Measurements from ENCODE around the gene PAK1.

Gene PAK1

GRCh38 chr11:77421041-77421723, 52.7 kb downstream of the PAK1 start:
- Histone ChIP-seq H3K4me3 (no peak overlapping the region), H3K9ac (no peak overlapping the region), H3K4me1 (peaks cover 21 to 34% (median 27%) of the 10 kb centered on the region in 10 experiments), H3K27ac (no peak overlapping the region), H4K20me1 (no peaks in the 10 kb centered on the region), H3K36me3 (no peaks in the 10 kb centered on the region; a peak in 1 of 22 replicates), H3K9me3 (replicated peaks in 1 of 11) (no peaks in the 10 kb centered on the region), H3K27me3 (no peaks in the 10 kb centered on the region), H3K4me2 (peak overlapping the region in 8 of 11 experiments; percentile 4 to 39 (median 22); a peak in 9 of 22 replicates)
- TF ChIP-seq Cebpa-rat (IDR thresholded peaks at IDR 0.05): no peak

GRCh38 chr11:77418971-77419597, 54.8 kb downstream of the PAK1 start:
- H3K27me3 ChIP-seq: no peaks in the 10 kb centered on the region
- no peaks in the 10 kb centered on the region for H3K9me3 ChIP-seq (replicated peaks in 1 of 11)
- H3K4me1 ChIP-seq: peaks cover 21 to 43% (median 34%) of the 10 kb centered on the region in 10 experiments
- TF ChIP-seq Cebpa-rat (IDR thresholded peaks at IDR 0.05): no peak
- peak overlapping the region; percentile 11 to 57 (median 39); a peak in 20 of 22 replicates for H3K4me2 ChIP-seq
- H3K36me3 ChIP-seq: no peaks in the 10 kb centered on the region
- H3K27ac ChIP-seq: peak overlapping the region in 3 of 11 experiments; percentile 12 to 33 (median 24); a peak in 2 of 22 replicates
- H4K20me1 ChIP-seq: no peaks in the 10 kb centered on the region; a peak in 1 of 22 replicates
- H3K9ac ChIP-seq: no peak overlapping the region
- no peak overlapping the region for H3K4me3 ChIP-seq

- H3K27ac ChIP-seq: peak overlapping the region in 4 of 11 experiments; percentile 12 to 36 (median 28); a peak in 5 of 22 replicates
- no peak for TF ChIP-seq Cebpa-rat (IDR thresholded peaks at IDR 0.05)
- peaks cover 0 to 5% (median 0%) of the 10 kb centered on the region in 11 experiments; a peak in 1 of 22 replicates for H4K20me1 ChIP-seq
- H3K27me3 ChIP-seq: no peaks in the 10 kb centered on the region
- no peak overlapping the region for H3K4me3 ChIP-seq
- H3K4me1 ChIP-seq: peaks cover 21 to 50% (median 42%) of the 10 kb centered on the region in 10 experiments
- no peak overlapping the region for H3K9ac ChIP-seq
- H3K36me3 ChIP-seq: no peaks in the 10 kb centered on the region
- H3K9me3 ChIP-seq (replicated peaks in 1 of 11): no peaks in the 10 kb centered on the region
- H3K4me2 ChIP-seq: peak overlapping the region; percentile 11 to 57 (median 39); a peak in 20 of 22 replicates
Observed at GRCh38 chr11:77418155-77418970, 55.5 kb downstream of the PAK1 start.

- no peak overlapping the region for H3K27ac ChIP-seq
- H3K4me1 ChIP-seq: peaks cover 30 to 62% (median 53%) of the 10 kb centered on the region in 10 experiments
- no peak overlapping the region for H3K4me2 ChIP-seq
- no peaks in the 10 kb centered on the region for H3K27me3 ChIP-seq
- H3K9me3 ChIP-seq (replicated peaks in 1 of 11): no peaks in the 10 kb centered on the region
- no peak for TF ChIP-seq Cebpa-rat (IDR thresholded peaks at IDR 0.05)
- H3K4me3 ChIP-seq: no peak overlapping the region
- no peak overlapping the region for H3K9ac ChIP-seq
- no peaks in the 10 kb centered on the region for H3K36me3 ChIP-seq
- H4K20me1 ChIP-seq: peaks cover 0 to 12% (median 0%) of the 10 kb centered on the region in 11 experiments; a peak in 3 of 22 replicates
Observed at GRCh38 chr11:77416357-77416756, 57.5 kb downstream of the PAK1 start.

GRCh38 chr11:77413850-77414460, 59.9 kb downstream of the PAK1 start:
- no peak overlapping the region for H3K4me3 ChIP-seq
- H3K36me3 ChIP-seq: peaks cover 0 to 2% (median 0%) of the 10 kb centered on the region in 11 experiments; a peak in 1 of 22 replicates
- peaks cover 48 to 62% (median 55%) of the 10 kb centered on the region in 10 experiments for H3K4me1 ChIP-seq
- no peak overlapping the region for H3K9ac ChIP-seq
- H4K20me1 ChIP-seq: peaks cover 0 to 26% (median 16%) of the 10 kb centered on the region in 11 experiments; a peak in 13 of 22 replicates
- no peak overlapping the region for H3K27ac ChIP-seq
- no peak for TF ChIP-seq Cebpa-rat (IDR thresholded peaks at IDR 0.05)
- peak overlapping the region in 7 of 11 experiments; percentile 7 to 55 (median 34); a peak in 12 of 22 replicates for H3K4me2 ChIP-seq
- no peaks in the 10 kb centered on the region for H3K27me3 ChIP-seq
- H3K9me3 ChIP-seq (replicated peaks in 1 of 11): no peaks in the 10 kb centered on the region

- no peaks in the 10 kb centered on the region for H3K9me3 ChIP-seq (replicated peaks in 1 of 11)
- TF ChIP-seq Cebpa-rat (IDR thresholded peaks at IDR 0.05): no peak
- H3K4me3 ChIP-seq: no peak overlapping the region
- no peaks in the 10 kb centered on the region for H3K27me3 ChIP-seq
- H4K20me1 ChIP-seq: peaks cover 2 to 33% (median 19%) of the 10 kb centered on the region in 11 experiments; a peak in 13 of 22 replicates
- H3K27ac ChIP-seq: no peak overlapping the region
- peaks cover 0 to 4% (median 0%) of the 10 kb centered on the region in 11 experiments; a peak in 2 of 22 replicates for H3K36me3 ChIP-seq
- H3K4me2 ChIP-seq: peak overlapping the region in 4 of 11 experiments; percentile 81 to 98 (median 86); a peak in 7 of 22 replicates
- H3K4me1 ChIP-seq: peaks cover 41 to 55% (median 48%) of the 10 kb centered on the region in 10 experiments
- no peak overlapping the region for H3K9ac ChIP-seq
Observed at GRCh38 chr11:77412814-77413213, 61.1 kb downstream of the PAK1 start.

- Histone ChIP-seq H3K36me3 (peaks cover 0 to 10% (median 0%) of the 10 kb centered on the region in 11 experiments; a peak in 2 of 22 replicates), H3K27ac (peak overlapping the region in 10 of 11 experiments; percentile 46 to 79 (median 67); a peak in 20 of 22 replicates), H3K9me3 (replicated peaks in 1 of 11) (no peaks in the 10 kb centered on the region), H4K20me1 (peaks cover 6 to 42% (median 24%) of the 10 kb centered on the region in 11 experiments; a peak in 13 of 22 replicates), H3K4me3 (peak overlapping the region; percentile 53 to 78 (median 68)), H3K4me2 (peak overlapping the region; percentile 75 to 98 (median 89)), H3K4me1 (peaks cover 41 to 61% (median 53%) of the 10 kb centered on the region in 10 experiments), H3K27me3 (no peaks in the 10 kb centered on the region), H3K9ac (peak overlapping the region; percentile 67 to 84 (median 80))
- no peak for TF ChIP-seq Cebpa-rat (IDR thresholded peaks at IDR 0.05)
Observed at GRCh38 chr11:77411717-77412441, 62.0 kb downstream of the PAK1 start.
